ENCODE data around the gene CRLF1. TPM values are rescaled to one million over a fixed set of nuclear protein-coding genes. Genes with fewer than 3 reads are reported as not detected.

Gene CRLF1
- total RNA-seq, 1 donor from 2014 or later, result not detected

GRCh38 chr19:18610245-18610555, 3.6 kb upstream of the CRLF1 start:
- POLR2A ChIA-PET, result interaction anchor here (0.7 kb wide), 1 partner anchor 8 kb away, joined by 3 read pairs; no protein-coding TSS in a partner anchor
- no peak overlapping the region for H3K27ac Mint-ChIP-seq
- H3K4me1 Mint-ChIP-seq, result peaks cover 38% of the 10 kb centered on the region
- H3K4me3 Mint-ChIP-seq, result no peak overlapping the region
- CTCF ChIA-PET, result no interaction called here
- peaks cover 57% of the 10 kb centered on the region for H3K27me3 Mint-ChIP-seq
- no peaks in the 10 kb centered on the region for H3K36me3 Mint-ChIP-seq (ENCODE audit: low read depth)
- intact Hi-C loops (cut with micrococcal nuclease), result loop anchor here (5.0 kb wide), 1 partner anchor 182 kb away; the partner anchor contains the start of gene COMP
- no peak for DNase-seq
- ATAC-seq (ENCODE audit: low read depth), result no peak
- no peak for TF ChIP-seq CTCF (IDR thresholded peaks at IDR 0.05)
- no peaks in the 10 kb centered on the region for H3K9me3 Mint-ChIP-seq

- Mint-ChIP-seq H3K4me3 (no peak overlapping the region), H3K27me3 (peaks cover 59% of the 10 kb centered on the region), H3K36me3 (ENCODE audit: low read depth) (no peaks in the 10 kb centered on the region), H3K9me3 (no peaks in the 10 kb centered on the region), H3K4me1 (peaks cover 38% of the 10 kb centered on the region), H3K27ac (no peak overlapping the region)
- ATAC-seq (ENCODE audit: low read depth) (no peak), DNase-seq (no peak)
- no peak for TF ChIP-seq CTCF (IDR thresholded peaks at IDR 0.05)
- ChIA-PET POLR2A (interaction anchor here (0.6 to 0.7 kb wide), 2 partner anchors 8 to 116 kb away, joined by 3 to 7 read pairs; no protein-coding TSS in a partner anchor), CTCF (no interaction called here)
- intact Hi-C loops (cut with micrococcal nuclease), result loop anchor here (5.0 kb wide), 1 partner anchor 183 kb away; the partner anchor contains the start of gene COMP
Measured at GRCh38 chr19:18609717-18610051, 3.1 kb upstream of the CRLF1 start.

GRCh38 chr19:18608805-18609716, 2.5 kb upstream of the CRLF1 start:
- intact Hi-C loops (cut with micrococcal nuclease), result no loop called here
- Mint-ChIP-seq H3K9me3 (no peaks in the 10 kb centered on the region), H3K27me3 (peaks cover 54% of the 10 kb centered on the region), H3K4me3 (no peak overlapping the region), H3K4me1 (peaks cover 38% of the 10 kb centered on the region), H3K36me3 (ENCODE audit: low read depth) (no peaks in the 10 kb centered on the region), H3K27ac (no peak overlapping the region)
- no peak for ATAC-seq (ENCODE audit: low read depth)
- ChIA-PET CTCF (no interaction called here), POLR2A (interaction anchor here (0.6 kb wide), 1 partner anchor 115 kb away, joined by 7 read pairs; no protein-coding TSS in a partner anchor)
- DNase-seq, result no peak
- TF ChIP-seq CTCF (IDR thresholded peaks at IDR 0.05), result no peak

GRCh38 chr19:18608102-18608804, 1.7 kb upstream of the CRLF1 start:
- no peak for ATAC-seq (ENCODE audit: low read depth)
- TF ChIP-seq CTCF (IDR thresholded peaks at IDR 0.05), result no peak
- no peak overlapping the region for H3K4me3 Mint-ChIP-seq
- CTCF ChIA-PET, result no interaction called here
- H3K36me3 Mint-ChIP-seq (ENCODE audit: low read depth), result no peaks in the 10 kb centered on the region
- H3K9me3 Mint-ChIP-seq, result no peaks in the 10 kb centered on the region
- intact Hi-C loops (cut with micrococcal nuclease), result no loop called here
- peaks cover 51% of the 10 kb centered on the region for H3K27me3 Mint-ChIP-seq
- POLR2A ChIA-PET, result no interaction called here
- DNase-seq, result no peak
- H3K27ac Mint-ChIP-seq, result no peak overlapping the region
- H3K4me1 Mint-ChIP-seq, result peaks cover 36% of the 10 kb centered on the region
